A673 (cell line): ENCODE results near the gene EMP1. TPM values are rescaled to one million over a fixed set of nuclear protein-coding genes. Genes with fewer than 3 reads are reported as not detected.

Source experiments
- BruUV-seq: library from RNA; stranded (reverse); fragments of 400-500 nt; replicated peaks from 2 replicates; lab custom pipeline; 2021; lab: Mats Ljungman, UMichigan
- CTCF ChIA-PET: fragments of 300-600 bp; sonication (Branson Sonifier 250); formaldehyde crosslinking; loops from one replicate; lab custom pipeline; 2022; ENCODE audit warnings: antibody characterized with exemption; lab: Charles Lee
- POLR2A ChIA-PET: fragments of 300-600 bp; sonication (Branson Sonifier 250); formaldehyde crosslinking; loops from one replicate; lab custom pipeline; 2022; ENCODE audit warnings: antibody characterized with exemption; ENCODE audit not compliant: low non-redundant PET; lab: Charles Lee
- DNase-seq: peaks from one replicate; pipeline ENCODE4 v3.0.0-alpha.2; 2015; ENCODE audit warnings: low spot score
- H3K27ac ChIP-seq: fragments of 200-600 bp; sonication (generic); 2 replicates; pipeline ENCODE4 v1.5.1; 2016; ENCODE audit warnings: mixed run types, low read depth, mild to moderate bottlenecking, mixed read lengths, antibody characterized with exemption, low read length; ENCODE audit not compliant: poor library complexity, severe bottlenecking
- H3K27me3 ChIP-seq: fragments of 200-600 bp; sonication (generic); replicated peaks from 2 replicates; pipeline ENCODE4 v1.6.1; 2017; ENCODE audit warnings: mixed run types, low read depth, mild to moderate bottlenecking, mixed read lengths, antibody characterized with exemption, low read length; ENCODE audit not compliant: insufficient read depth, poor library complexity
- H3K36me3 ChIP-seq: fragments of 200-600 bp; sonication (generic); 2 replicates; pipeline ENCODE4 v1.6.1; 2016; ENCODE audit warnings: mixed run types, mild to moderate bottlenecking, mixed read lengths, antibody characterized with exemption, low read length; ENCODE audit not compliant: insufficient read depth, poor library complexity, severe bottlenecking
- H3K4me1 ChIP-seq: fragments of 200-600 bp; sonication (generic); 2 replicates; pipeline ENCODE4 v1.6.1; 2017; ENCODE audit warnings: mixed run types, mild to moderate bottlenecking, mixed read lengths, antibody characterized with exemption, low read length; ENCODE audit not compliant: insufficient read depth, poor library complexity, severe bottlenecking
- H3K4me3 ChIP-seq: fragments of 200-600 bp; sonication (generic); 2 replicates; pipeline ENCODE4 v1.5.1; 2016; ENCODE audit warnings: low read depth, mixed run types, mild to moderate bottlenecking, mixed read lengths, low read length; ENCODE audit not compliant: poor library complexity, severe bottlenecking
- H3K9me3 ChIP-seq: fragments of 200-600 bp; sonication (generic); 2 replicates; pipeline ENCODE4 v1.6.1; 2016; ENCODE audit warnings: mixed run types, low read depth, mild to moderate bottlenecking, mixed read lengths, antibody characterized with exemption, low read length; ENCODE audit not compliant: poor library complexity, severe bottlenecking
- CTCF ChIP-seq: fragments of 300-800, 200-600 bp; sonication (generic); conservative IDR thresholded peaks from 2 replicates; pipeline ENCODE4 v1.5.1; 2017; ENCODE audit warnings: low read depth, mild to moderate bottlenecking, antibody characterized with exemption, low read length, moderate library complexity, mixed read lengths
- EZH2 ChIP-seq: fragments of 200-600 bp; sonication (generic); IDR thresholded peaks from 2 replicates; pipeline ENCODE4 v1.6.1; 2017; ENCODE audit warnings: borderline replicate concordance, low read depth, mild to moderate bottlenecking, mixed read lengths, antibody characterized with exemption, low read length; ENCODE audit not compliant: poor library complexity, severe bottlenecking
- intact Hi-C: fragments of 100-400 bp; cut with micrococcal nuclease; formaldehyde crosslinking; loops from one replicate; pipeline ENCODE4 v1.10.0; 2022; ENCODE audit not compliant: unreplicated experiment
- total RNA-seq: library from RNA; stranded (reverse); gene quantifications from 2 replicates; pipeline ENCODE4 v1.2.3, GENCODE V29; 2021

EMP1 gene
- total RNA-seq, 1 experiment from 2014 or later, result 66.5 TPM

- Histone ChIP-seq H3K36me3 (no peaks in the 10 kb centered on the region), H3K27me3 (peaks cover 30% of the 10 kb centered on the region), H3K4me3 (no peak overlapping the region), H3K9me3 (no peaks in the 10 kb centered on the region), H3K27ac (no peak overlapping the region), H3K4me1 (no peaks in the 10 kb centered on the region)
- no TSS peak for BruUV-seq
- no peak for TF ChIP-seq EZH2
- TF ChIP-seq CTCF, result no peak
- intact Hi-C loops, result no loop called here
- CTCF ChIA-PET, result no interaction called here
- POLR2A ChIA-PET, result no interaction called here
- DNase-seq, result no peak
Observed at GRCh38 chr12:13268581-13268980, 72.1 kb downstream of the EMP1 start.

Other genes starting within 250 kb of the EMP1 start
- gene GPRC5D, start 244.6 kb upstream of the EMP1 start, total RNA-seq, result not detected in 2 replicates
- gene HEBP1, start 196.5 kb upstream of the EMP1 start, total RNA-seq, result 26.7 and 28.1 TPM in 2 replicates
- gene FAM234B, start 152.3 kb upstream of the EMP1 start, total RNA-seq, result 11.8 and 13.2 TPM in 2 replicates
- gene GSG1, start 93.1 kb upstream of the EMP1 start, total RNA-seq, result 0.24 TPM in 1 of 2 replicates, not detected in the other